Fibroblast of peridontal ligament (primary cell): ENCODE data around the gene KIF18A.
"Not testable (repeated sequence)": the region's sequence is repeated elsewhere in the genome, so short reads cannot be mapped to it uniquely, and the experiment has no call there.

Experiments
- DNase-seq: peaks from one replicate; pipeline ENCODE4 v3.0.0-alpha.2; 2010; ENCODE audit errors: extremely low read depth

Gene KIF18A

DNA sequence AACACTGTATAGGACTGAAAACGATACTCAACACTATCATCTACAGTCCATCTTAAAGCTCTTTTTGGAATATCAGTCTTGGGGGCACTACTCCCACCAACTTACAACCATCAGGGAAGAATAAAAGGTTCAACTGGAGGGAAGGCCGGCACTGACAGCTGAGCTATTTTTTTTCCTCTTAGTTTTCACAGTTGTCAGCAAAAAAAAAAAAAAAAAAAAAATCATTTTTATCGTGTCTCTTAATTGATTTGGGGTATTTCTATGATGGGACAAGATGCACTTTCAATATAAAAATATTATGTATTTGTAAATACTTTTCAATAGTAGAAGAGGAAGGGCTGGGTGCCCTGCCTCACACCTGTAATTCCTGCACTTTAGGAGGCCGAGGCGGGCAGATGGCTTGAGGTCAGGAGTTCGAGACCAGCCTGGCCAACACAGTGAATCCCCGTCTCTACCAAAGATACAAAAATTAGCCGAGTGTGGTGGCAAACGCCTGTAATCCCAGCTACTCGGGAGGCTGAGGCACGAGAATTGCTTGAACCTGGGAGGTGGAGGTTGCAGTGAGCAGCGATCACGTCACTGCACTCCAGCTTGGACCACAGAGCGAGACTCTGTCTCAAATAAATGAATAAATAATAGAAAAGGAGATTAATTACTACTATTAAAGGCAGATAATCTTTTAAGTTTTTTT is 1.5 kb downstream of the KIF18A start:
- DNase-seq, result no peak

DNA sequence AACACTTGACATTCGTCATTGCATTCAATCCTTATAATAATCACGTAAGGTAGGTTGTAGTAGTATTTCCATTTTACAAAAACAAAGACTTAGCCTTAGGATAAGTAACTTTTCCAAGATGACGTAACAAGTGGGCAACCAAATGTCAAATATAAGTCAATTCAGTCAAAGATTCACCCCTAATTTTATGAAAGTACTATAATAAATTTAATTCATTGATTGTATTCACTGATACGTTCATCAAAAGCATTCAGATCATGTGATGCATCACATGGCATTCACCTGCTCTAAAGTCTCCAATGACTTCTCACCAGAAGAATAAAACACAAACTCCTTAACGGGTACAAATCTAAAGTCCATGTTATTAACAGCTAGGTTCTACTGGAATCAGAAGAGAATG is 2.1 kb downstream of the KIF18A start:
- DNase-seq, result no peak

DNA sequence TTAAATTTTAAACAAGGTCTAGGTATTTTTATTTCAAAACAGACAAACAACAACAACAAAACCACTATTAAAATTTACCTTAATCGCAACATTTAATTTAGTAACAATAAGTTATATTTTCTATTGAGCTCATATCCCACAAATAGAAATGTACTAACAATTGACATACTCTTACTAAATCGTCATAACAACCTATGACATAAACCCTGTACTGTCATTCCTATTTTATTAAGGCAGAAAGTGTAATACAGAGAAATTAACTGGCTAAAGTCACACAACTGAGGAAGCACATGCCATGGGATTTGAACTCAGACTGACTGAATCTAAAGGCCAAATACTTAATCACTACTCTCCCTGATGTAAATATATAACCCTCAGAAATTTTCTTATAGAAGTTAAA is 3.0 kb downstream of the KIF18A start:
- DNase-seq, result peak; percentile 45

DNA sequence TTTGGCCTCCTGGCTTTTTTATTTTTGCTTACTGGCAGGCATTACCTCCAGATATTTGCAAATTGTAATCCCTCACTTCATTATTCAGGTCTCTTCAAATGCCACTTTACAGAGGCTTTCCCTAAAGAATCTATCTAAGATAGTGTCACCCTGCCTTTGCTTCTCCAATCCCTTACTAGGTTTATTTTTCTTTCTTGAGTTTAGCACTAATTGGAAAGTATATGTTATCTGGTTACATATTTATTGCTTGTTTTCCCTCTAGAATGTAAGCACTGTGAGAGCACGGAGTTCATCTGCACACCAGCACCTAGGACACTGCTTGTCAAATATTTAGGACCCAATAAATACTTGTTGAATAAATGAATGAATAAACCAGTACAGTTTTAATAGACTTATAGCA is 3.5 kb downstream of the KIF18A start:
- DNase-seq, result no peak

DNA sequence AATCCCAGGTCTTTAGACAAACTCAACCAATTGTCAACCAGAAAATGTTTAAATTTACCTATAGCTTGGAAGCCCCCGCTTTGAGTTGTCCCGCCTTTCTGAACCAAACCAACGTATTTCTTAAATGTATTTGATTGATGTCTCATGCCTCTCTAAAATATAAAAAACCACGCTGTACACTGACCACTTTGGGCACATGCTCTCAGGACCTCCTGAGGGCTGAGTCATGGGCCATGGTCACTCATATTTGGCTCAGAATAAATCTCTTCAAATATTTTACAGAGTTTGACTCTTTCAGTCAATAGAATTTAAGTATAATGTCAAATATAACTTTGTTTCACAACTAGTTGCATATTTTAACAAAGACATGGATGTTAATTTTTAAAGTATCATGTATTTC is 5.7 kb downstream of the KIF18A start:
- not testable (repeated sequence) for DNase-seq

DNA sequence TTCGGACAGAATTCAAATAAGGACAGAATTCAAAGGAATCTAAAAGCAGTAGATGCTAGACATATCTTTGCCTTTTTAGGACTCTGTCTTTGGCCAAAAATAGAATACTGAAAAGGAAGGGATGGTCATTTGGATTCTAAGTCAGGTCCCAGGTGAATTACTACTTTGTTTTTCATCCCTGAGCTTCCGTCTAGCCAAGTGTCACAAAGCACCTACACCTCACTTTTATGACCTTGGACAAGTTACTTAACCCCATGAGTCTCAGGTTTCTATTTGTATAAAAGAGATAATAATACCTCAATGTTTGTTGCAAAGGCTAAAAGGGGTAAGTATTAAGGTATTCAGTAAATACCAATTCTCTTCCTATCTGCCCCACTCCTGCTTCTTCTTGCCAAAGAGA is 7.3 kb downstream of the KIF18A start:
- DNase-seq, result no peak

DNA sequence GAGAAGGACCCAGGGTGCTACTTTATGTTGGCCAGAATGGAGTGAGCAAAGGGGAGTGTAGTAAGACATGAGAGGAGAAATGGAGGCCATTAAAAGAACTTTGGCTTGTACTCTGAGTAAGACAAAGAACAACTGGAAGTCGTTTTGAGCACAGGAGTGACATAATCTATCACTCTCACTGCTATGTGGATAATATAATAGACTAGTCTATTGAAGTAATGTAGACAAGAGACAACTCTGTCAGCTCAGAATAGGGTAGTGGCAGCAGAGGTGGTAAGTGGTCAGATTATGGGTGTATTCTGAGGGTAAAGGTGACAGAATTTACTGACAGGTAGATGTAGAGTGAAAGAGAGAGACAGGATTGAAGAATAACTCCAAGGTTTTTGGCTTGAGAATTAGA is 8.2 kb downstream of the KIF18A start:
- DNase-seq, result no peak

DNA sequence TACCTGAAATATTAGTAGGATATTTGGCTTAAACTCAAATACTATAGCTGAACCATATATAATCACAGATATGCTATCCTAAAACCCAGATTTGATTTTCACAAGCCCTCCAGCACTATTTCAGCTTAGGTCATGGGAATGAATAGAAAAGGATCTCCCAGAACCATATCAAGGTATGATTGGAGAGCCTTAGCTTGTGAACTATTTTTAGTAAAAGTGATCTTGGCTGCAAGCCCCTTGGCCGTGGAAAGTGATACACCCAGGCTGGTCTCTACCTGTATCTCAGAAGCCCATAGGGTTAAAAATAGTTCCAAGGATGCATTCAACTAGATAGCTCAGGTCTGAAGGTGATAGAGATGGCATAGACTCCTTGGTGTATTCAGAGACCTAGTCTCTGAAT is 9.7 kb downstream of the KIF18A start:
- DNase-seq, result no peak

DNA sequence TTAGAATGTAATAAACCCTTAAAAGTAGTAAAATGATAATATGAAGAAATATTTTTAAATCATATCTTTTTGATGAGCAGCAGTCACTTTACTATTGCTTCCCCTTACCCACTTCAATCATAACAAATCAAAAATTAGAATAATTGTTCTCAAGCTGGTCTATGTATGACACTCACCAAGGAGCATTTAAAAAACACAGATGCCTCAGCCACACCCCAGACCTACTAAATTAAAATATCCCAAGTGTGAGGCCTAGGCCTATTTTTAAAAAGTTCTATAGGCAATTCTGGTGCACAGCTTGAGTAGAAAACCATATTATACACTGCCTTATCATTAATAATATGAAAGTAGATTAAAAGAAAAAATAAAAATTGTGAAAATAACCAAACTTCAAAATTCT is 15.2 kb downstream of the KIF18A start:
- DNase-seq, result no peak

DNA sequence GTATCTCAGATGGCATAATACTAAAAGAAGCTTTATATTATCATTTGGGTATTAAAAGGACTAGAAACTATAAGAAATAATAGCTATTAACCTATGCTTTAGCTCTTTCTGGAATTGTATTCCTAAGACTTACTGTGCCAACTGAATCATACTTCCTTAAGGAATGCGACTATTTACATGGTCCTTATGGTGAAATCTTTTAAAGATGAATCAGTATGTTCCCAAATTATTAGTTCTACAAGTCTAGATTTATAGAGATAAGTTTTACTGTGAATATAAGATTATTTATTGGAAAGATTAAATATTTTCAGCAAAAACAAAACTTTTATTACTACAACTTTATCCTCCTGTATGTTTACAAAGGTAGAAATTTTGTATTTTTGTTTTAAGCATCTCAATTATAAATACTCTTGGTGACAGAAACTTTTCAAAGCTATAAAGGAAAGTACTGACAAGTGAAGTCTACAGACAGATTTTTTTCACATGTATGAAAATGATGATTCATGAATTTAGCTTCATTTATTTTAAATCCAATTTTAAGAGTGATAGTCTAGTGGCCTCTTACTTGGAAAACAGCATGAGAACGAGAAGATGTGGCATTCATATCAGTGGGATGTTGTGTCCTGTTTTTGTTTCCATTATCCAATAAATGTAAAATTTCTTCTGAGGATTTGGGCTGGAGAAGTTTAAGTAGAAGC is 17.8 kb downstream of the KIF18A start:
- peak; percentile 71 for DNase-seq

DNA sequence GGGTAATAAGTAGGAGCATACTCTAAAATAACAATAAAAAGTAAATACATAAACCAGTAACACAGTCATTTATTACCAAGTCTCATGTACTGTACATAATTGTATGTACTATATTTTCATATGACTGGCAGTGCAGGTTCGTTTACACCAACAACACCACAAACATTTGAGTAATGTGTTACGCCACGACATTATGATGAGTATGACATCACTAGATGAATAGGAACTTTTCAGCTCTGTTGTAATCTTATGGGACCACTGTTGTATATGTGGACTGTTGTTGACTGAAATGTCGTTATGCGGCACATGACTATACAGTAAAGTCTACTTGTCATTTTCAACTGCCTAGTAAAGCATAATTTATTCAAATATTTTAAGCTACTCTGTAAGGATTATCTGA is 18.6 kb downstream of the KIF18A start:
- DNase-seq, result no peak

DNA sequence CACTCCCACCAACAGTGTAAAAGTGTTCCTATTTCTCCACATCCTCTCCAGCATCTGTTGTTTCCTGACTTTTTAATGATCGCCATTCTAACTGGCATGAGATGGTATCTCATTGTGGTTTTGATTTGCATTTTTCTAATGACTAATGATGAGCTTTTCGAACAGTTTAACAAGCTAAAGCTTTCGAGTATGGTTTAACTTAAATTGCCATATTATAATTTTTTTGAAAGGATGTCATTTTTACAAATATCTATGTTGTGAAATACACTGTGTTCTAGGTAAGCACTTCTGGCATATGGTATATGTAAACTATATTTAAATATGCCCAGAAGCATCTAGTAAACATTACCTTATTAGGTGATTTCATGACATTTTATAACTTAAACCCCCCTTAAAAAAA is 20.3 kb downstream of the KIF18A start:
- not testable (repeated sequence) for DNase-seq

DNA sequence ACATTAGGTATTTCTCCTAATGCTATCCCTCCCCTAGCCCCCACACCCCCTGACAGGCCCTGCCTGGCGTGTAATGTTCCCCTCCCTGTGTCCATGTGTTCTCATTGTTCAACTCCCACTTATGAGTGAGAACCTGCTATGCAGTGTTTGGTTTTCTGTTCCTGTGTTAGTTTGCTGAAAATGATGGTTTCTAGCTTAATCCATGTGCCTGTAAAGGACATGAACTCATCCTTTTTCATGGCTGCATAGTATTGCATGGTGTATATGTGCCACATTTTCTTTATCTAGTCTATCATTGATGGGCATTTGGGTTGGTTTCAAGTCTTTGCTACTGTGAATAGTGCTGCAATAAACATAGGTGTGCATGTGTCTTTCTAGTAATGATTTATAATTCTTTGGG is 20.8 kb downstream of the KIF18A start:
- not testable (repeated sequence) for DNase-seq

DNA sequence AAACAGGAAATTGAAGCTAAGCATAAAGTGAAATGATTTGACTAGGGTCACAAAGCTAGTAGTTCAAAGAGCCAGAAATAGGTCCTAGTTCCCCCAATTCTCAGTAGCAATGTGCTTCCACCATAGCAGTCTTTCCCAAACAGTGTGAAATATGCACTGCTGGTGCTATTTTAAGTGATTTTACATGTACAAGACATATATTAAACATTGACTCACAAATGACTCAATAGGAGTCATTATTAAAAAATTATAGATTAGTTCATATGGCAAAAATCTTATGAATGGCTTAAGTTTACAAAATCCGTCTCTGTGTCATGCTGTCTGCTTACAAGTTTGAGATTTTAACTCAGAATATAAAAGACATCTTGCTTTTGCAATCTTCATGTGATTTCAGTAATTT is 21.4 kb downstream of the KIF18A start:
- peak; percentile 65 for DNase-seq

DNA sequence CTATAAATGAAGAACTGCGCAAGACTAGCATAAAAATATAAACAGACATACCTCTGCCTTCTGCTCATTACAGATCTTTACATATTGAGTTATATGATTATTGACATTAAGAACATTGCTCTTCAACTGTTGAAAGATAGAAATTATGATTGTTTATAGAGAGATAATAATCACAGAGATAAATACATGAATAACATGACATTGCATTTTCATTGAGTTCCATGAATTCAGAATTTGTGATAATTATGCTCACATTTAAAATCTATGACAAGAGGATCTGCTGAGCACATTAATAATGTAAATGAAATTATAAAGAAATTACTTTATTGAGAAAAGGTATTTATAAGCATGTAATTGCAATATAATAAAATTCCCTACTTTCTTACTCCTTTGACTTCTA is 24.8 kb downstream of the KIF18A start:
- no peak for DNase-seq

DNA sequence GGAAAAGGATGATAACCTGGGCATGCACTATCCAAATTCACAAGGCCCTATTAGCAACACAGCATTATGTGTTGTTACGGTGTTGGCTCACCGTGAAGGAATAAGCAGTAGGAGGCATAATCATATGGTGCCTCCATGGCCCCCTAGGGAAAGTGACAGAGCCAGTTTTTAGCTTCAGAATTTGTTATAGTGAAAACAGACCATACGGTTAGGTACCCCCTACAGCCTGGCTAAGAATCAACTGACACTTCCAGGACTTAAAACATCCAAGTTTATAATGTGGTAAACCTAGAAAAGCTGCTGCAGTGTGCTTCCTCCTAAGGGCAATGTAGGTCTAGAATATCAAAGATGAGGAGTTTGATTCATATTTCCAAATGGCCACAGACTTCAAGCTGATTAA is 30.4 kb downstream of the KIF18A start:
- no peak for DNase-seq

DNA sequence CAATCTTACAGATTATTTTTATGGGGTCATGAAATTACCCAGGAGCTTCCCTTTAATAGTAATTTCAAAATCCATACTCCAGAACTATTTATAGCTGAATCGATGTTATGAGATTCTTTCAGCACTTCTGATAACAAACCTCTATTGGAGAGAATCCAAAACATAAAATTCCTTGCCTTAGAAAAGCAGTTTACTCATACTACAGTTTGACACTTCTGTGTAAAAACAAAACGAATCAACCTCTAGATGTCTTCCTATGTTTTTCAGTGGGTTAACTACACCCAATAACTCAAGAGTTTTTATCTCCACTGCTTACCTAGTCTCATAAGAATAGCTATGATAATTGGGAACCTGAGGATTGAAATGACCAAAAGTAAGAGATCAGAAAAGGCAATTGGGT is 35.6 kb downstream of the KIF18A start:
- no peak for DNase-seq

DNA sequence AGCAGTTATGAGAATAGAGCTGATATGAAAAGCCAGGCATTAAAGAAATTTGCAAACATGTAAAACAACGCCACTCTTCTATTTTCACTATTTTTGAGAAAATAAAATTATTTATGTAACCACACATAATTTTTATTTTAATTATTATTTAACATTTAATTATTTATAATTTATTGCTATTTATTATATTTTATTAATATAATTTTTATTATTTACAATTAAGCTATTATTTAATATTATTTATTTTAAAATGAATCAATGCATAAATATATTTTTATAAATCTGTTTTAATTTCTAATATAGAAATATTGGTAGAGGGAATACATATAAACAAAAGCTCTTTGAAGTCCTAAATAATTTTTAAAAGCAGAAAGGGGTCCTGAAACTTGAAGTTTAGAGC is 36.7 kb downstream of the KIF18A start:
- no peak for DNase-seq

DNA sequence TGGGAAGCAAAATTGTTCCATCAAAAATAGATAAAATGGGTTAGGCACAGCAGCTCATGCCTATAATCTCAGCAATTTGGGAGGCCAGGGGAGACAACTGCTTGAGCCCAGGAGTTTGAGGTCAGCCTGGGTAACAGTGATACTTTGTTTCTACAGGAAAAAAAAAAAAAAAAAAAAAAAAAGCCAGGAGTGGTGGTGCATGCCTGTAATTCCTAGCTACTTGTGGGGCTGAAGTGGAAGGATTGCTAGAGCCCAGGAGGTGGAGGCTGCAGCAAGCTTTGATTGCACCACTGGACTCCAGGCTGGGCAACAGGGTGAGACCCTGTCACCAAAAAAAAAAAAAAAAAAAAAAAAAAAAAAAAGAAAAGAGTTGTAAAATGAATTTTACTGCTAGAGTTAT is 49.6 kb downstream of the KIF18A start:
- DNase-seq, result peak; percentile 24

DNA sequence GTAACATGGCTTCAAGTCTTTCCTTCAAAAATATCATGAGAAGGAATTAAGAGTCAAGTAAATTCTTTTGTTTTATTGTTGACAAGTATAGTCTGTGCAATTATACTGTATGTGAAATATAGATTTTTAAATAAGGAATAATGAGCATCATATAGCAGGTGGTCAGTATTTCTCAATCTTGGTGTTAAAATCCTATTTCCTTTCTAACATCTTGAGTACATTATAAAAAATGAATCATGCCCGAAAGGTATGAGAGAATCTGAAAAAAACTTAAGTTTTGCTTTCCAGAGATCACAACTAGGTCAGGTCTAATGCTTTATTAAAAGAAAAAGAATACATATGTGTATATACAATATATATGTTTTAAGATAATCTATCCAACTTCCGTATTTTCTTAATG is 53.1 kb downstream of the KIF18A start:
- DNase-seq, result no peak

DNA sequence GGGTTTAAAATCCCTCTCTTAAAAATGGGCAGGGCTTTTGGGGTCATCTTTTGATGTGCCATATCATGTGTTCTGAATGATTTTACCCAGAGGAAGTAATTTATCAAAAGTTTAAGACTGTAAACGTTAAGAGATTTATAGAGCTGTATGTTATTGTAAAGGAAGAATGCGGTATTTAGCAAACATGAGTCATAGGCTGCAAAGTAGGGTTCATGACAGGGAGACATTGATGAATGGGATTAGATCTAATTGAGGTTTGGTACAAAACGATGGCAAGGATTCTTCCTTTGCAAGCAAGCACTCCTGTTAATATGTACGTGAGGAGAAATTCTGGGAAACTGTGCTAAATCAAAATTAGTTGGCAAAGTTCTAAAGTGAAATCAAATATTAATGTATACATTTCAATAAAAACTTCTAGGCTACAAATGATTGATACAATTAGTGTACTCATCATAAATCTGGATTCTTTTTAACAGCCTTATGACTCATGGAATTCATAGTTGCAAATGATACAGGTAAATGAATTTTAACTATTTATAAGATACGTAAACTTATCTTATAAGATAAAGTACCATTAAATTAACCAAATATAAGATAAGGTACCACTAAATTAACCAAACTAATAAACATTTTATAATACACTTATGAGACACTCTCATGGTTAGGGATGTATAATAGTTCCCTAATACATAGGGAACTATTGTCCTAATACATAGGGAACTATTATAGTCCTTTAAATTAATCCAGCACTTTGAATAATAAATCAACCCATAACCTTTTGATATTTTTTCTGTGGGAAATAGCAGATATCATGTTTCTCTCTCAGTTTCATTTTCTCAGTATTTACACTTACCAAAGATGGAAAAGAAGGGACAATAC is 58.4 kb downstream of the KIF18A start:
- DNase-seq, result peak; percentile 24

DNA sequence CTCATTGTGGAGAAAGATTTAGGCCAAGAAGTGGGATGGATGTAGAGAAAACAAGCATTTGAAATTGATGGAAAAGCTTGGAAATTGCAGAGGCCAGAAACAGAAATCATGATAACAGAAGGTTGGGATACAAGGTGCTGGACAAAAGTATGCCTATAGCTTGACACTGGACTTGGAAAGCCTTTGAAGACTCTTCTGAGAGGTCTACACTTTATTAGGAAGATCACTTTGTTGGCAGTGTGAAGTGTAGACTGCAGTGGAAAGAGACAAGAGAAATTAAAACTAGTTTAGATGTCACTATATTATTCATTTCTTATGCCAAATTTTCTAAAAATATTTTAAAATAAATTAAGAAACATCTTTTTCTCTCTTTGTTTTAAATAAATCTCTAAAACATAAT is 59.1 kb downstream of the KIF18A start:
- DNase-seq, result no peak
